ENCODE measurements around the gene DNAH5.

Gene DNAH5

GRCh38 chr5:13708906-13709305 is 235.6 kb downstream of the DNAH5 start:
- no peak for DNase-seq
- no peaks in the 10 kb centered on the region for H3K36me3 ChIP-seq
- H3K4me1 ChIP-seq: no peaks in the 10 kb centered on the region
- TF ChIP-seq CTCF (IDR thresholded peaks at IDR 0.05): no peak
- H3K27me3 ChIP-seq: no peaks in the 10 kb centered on the region
- H3K27ac ChIP-seq: no peak overlapping the region
- H3K9me3 ChIP-seq: no peaks in the 10 kb centered on the region
- intact Hi-C loops (cut with DNase I; ENCODE audit: low total_unique reads): no loop called here
- no peak overlapping the region for H3K4me3 ChIP-seq

GRCh38 chr5:13708432-13708831 is 236.1 kb downstream of the DNAH5 start:
- H3K27me3 ChIP-seq: no peaks in the 10 kb centered on the region
- no peak for DNase-seq
- H3K9me3 ChIP-seq: no peaks in the 10 kb centered on the region
- no peak overlapping the region for H3K4me3 ChIP-seq
- no peak overlapping the region for H3K27ac ChIP-seq
- H3K4me1 ChIP-seq: no peaks in the 10 kb centered on the region
- TF ChIP-seq CTCF (IDR thresholded peaks at IDR 0.05): no peak
- intact Hi-C loops (cut with DNase I; ENCODE audit: low total_unique reads): no loop called here
- no peaks in the 10 kb centered on the region for H3K36me3 ChIP-seq

- no peak overlapping the region for H3K4me3 ChIP-seq
- intact Hi-C loops (cut with DNase I; ENCODE audit: low total_unique reads): no loop called here
Measured at GRCh38 chr5:13704396-13704795, 240.1 kb downstream of the DNAH5 start.

GRCh38 chr5:13700626-13701025 is 243.9 kb downstream of the DNAH5 start:
- DNase-seq: no peak
- no peak for TF ChIP-seq CTCF (IDR thresholded peaks at IDR 0.05)
- Histone ChIP-seq H3K27ac (no peak overlapping the region), H3K9me3 (no peaks in the 10 kb centered on the region), H3K4me1 (no peaks in the 10 kb centered on the region), H3K4me3 (no peak overlapping the region), H3K36me3 (no peaks in the 10 kb centered on the region), H3K27me3 (no peaks in the 10 kb centered on the region)
- intact Hi-C loops (cut with DNase I; ENCODE audit: low total_unique reads): no loop called here

More at GRCh38 chr5:13704396-13704795, 240.1 kb downstream of the DNAH5 start:
- no peaks in the 10 kb centered on the region for H3K4me1 ChIP-seq
- no peak for TF ChIP-seq CTCF (IDR thresholded peaks at IDR 0.05)
- no peaks in the 10 kb centered on the region for H3K27me3 ChIP-seq
- no peaks in the 10 kb centered on the region for H3K36me3 ChIP-seq
- DNase-seq: no peak
- H3K9me3 ChIP-seq: no peaks in the 10 kb centered on the region
- no peak overlapping the region for H3K27ac ChIP-seq

- Histone ChIP-seq H3K9me3 (no peaks in the 10 kb centered on the region), H3K36me3 (no peaks in the 10 kb centered on the region), H3K4me1 (no peaks in the 10 kb centered on the region), H3K4me3 (no peak overlapping the region), H3K27ac (no peak overlapping the region), H3K27me3 (no peaks in the 10 kb centered on the region)
- no peak for DNase-seq
- no peak for TF ChIP-seq CTCF (IDR thresholded peaks at IDR 0.05)
- intact Hi-C loops (cut with DNase I; ENCODE audit: low total_unique reads): no loop called here
Measured at GRCh38 chr5:13698885-13699284, 245.6 kb downstream of the DNAH5 start.

GRCh38 chr5:13695076-13695712 is 249.3 kb downstream of the DNAH5 start:
- Histone ChIP-seq H3K9me3 (no peaks in the 10 kb centered on the region), H3K27me3 (no peaks in the 10 kb centered on the region), H3K27ac (no peak overlapping the region), H3K4me3 (no peak overlapping the region), H3K36me3 (no peaks in the 10 kb centered on the region), H3K4me1 (no peaks in the 10 kb centered on the region)
- intact Hi-C loops (cut with DNase I; ENCODE audit: low total_unique reads): no loop called here
- no peak for DNase-seq
- no peak for TF ChIP-seq CTCF (IDR thresholded peaks at IDR 0.05)

Measured in tibial artery (tissue), 4 donors.